Measurements from ENCODE around the gene RCVRN. TPM values are rescaled to one million over a fixed set of nuclear protein-coding genes. Genes with fewer than 3 reads are reported as not detected.

Gene RCVRN
- total RNA-seq, 4 donors from 2014 or later = 0.88 TPM; not detected in 3

- peak overlapping the region; percentile 60 to 77 for H3K27ac ChIP-seq
- intact Hi-C loops (cut with DNase I; ENCODE audit: low total_unique reads) = no loop called here
- no peak for TF ChIP-seq POLR2A (IDR thresholded peaks at IDR 0.05)
- no peak for TF ChIP-seq CTCF (IDR thresholded peaks at IDR 0.05)
Observed at GRCh38 chr17:9874722-9875121, 30.3 kb downstream of the RCVRN start.

GRCh38 chr17:9872852-9873251 is 32.2 kb downstream of the RCVRN start:
- Histone ChIP-seq H3K27ac (no peak overlapping the region), H3K4me3 (no peak overlapping the region), H3K27me3 (no peaks in the 10 kb centered on the region), H3K9me3 (no peaks in the 10 kb centered on the region), H3K4me1 (no peaks in the 10 kb centered on the region), H3K36me3 (no peaks in the 10 kb centered on the region)
- TF ChIP-seq POLR2A (IDR thresholded peaks at IDR 0.05) = no peak
- TF ChIP-seq CTCF (IDR thresholded peaks at IDR 0.05) = no peak
- intact Hi-C loops (cut with DNase I; ENCODE audit: low total_unique reads) = no loop called here
- no peak for DNase-seq

More at GRCh38 chr17:9874722-9875121, 30.3 kb downstream of the RCVRN start:
- Histone ChIP-seq H3K9me3 (no peaks in the 10 kb centered on the region), H3K4me3 (no peak overlapping the region), H3K36me3 (no peaks in the 10 kb centered on the region), H3K4me1 (no peaks in the 10 kb centered on the region), H3K27me3 (no peaks in the 10 kb centered on the region)
- DNase-seq = no peak

GRCh38 chr17:9868552-9868951 is 36.5 kb downstream of the RCVRN start:
- DNase-seq = no peak
- no peak overlapping the region for H3K27ac ChIP-seq
- TF ChIP-seq CTCF (IDR thresholded peaks at IDR 0.05) (no peak), POLR2A (IDR thresholded peaks at IDR 0.05) (no peak)
- H3K4me1 ChIP-seq = no peaks in the 10 kb centered on the region
- H3K36me3 ChIP-seq = no peaks in the 10 kb centered on the region
- H3K9me3 ChIP-seq = no peaks in the 10 kb centered on the region
- H3K27me3 ChIP-seq = no peaks in the 10 kb centered on the region
- H3K4me3 ChIP-seq = no peak overlapping the region
- intact Hi-C loops (cut with DNase I; ENCODE audit: low total_unique reads) = no loop called here

- H3K36me3 ChIP-seq = no peaks in the 10 kb centered on the region
- no peaks in the 10 kb centered on the region for H3K9me3 ChIP-seq
- H3K27me3 ChIP-seq = no peaks in the 10 kb centered on the region
- no peak overlapping the region for H3K27ac ChIP-seq
- no peak for DNase-seq
- H3K4me1 ChIP-seq = no peaks in the 10 kb centered on the region
- no peak overlapping the region for H3K4me3 ChIP-seq
- intact Hi-C loops (cut with DNase I; ENCODE audit: low total_unique reads) = no loop called here
- TF ChIP-seq POLR2A (IDR thresholded peaks at IDR 0.05) (no peak), CTCF (IDR thresholded peaks at IDR 0.05) (no peak)
Observed at GRCh38 chr17:9865586-9865985, 39.5 kb downstream of the RCVRN start.

- no peak for TF ChIP-seq POLR2A (IDR thresholded peaks at IDR 0.05)
- no peak for TF ChIP-seq CTCF (IDR thresholded peaks at IDR 0.05)
- intact Hi-C loops (cut with DNase I; ENCODE audit: low total_unique reads) = no loop called here
- no peak overlapping the region for H3K27ac ChIP-seq
- no peak for DNase-seq
- no peaks in the 10 kb centered on the region for H3K36me3 ChIP-seq
- H3K4me1 ChIP-seq = no peaks in the 10 kb centered on the region
- H3K9me3 ChIP-seq = no peaks in the 10 kb centered on the region
- no peak overlapping the region for H3K4me3 ChIP-seq
- no peaks in the 10 kb centered on the region for H3K27me3 ChIP-seq
Observed at GRCh38 chr17:9862949-9863348, 42.1 kb downstream of the RCVRN start.

All from uterus (tissue), 4 donors.